Upper lobe of left lung (tissue), 6 donors: Measurements from ENCODE around the gene OR2A42. TPM values are rescaled to one million over a fixed set of nuclear protein-coding genes. Genes with fewer than 3 reads are reported as not detected.
A peak's percentile ranks its signal among the peaks of the same experiment; 100 is the strongest.
"Not testable (repeated sequence)": the region's sequence is repeated elsewhere in the genome, so short reads cannot be mapped to it uniquely, and the experiment has no call there.

Experiments used
- ATAC-seq, 2 donors: fragments of 200-7000 bp; cut with Tn5 transposase; one replicate each; pipeline ENCODE4 v1.9.1; 2022; ENCODE audit warnings: mild to moderate bottlenecking in 2 of 2, moderate library complexity in 2 of 2; ENCODE audit not compliant: low FRiP score in 2 of 2
- DNase-seq, 2 donors: peaks; one replicate each; pipeline ENCODE4 v3.0.0-alpha.2; 2019 to 2020
- H3K27ac ChIP-seq, 4 donors: fragments of 200-600 bp; sonication (generic); one replicate each; pipeline ENCODE4 v1.5.1; 2016 to 2019
- H3K27me3 ChIP-seq, 4 donors: fragments of 200-600 bp; sonication (generic); one replicate each; pipeline ENCODE4 v1.5.1; 2017 to 2019
- H3K36me3 ChIP-seq, 4 donors: fragments of 200-600 bp; sonication (generic); one replicate each; pipeline ENCODE4 v1.5.1; 2016 to 2019
- H3K4me1 ChIP-seq, 4 donors: fragments of 200-600 bp; sonication (generic); one replicate each; pipeline ENCODE4 v1.5.1; 2018 to 2019
- H3K4me3 ChIP-seq, 4 donors: fragments of 200-600 bp; sonication (generic); one replicate each; pipeline ENCODE4 v1.5.1; 2017 to 2019; ENCODE audit warnings: mild to moderate bottlenecking in 2 of 4, moderate library complexity in 1 of 4
- H3K9me3 ChIP-seq, 4 donors: fragments of 200-600 bp; sonication (generic); one replicate each; pipeline ENCODE4 v1.5.1; 2018 to 2019
- WGBS, 2 donors: methylation state at CpG; one replicate each; pipeline ENCODE4 v1.1.5; 2017 to 2018; 5-methylcytosine and 5-hydroxymethylcytosine counted together
- total RNA-seq, 6 donors: library from RNA; depleted of rRNA in 4 of 6; stranded (reverse); fragments of >200 nt in 4 of 6; gene quantifications; one replicate each; pipeline versions ENCODE4 v1.1.0 to v1.2.1, GENCODE V29; 2016 to 2021
- donor health status: DM: no; HTN: no; CAD: no; lungs with moderate emphysema.
- donor health status: DM: no; HTN: yes; CAD: no; lungs with severe emphysema.

OR2A42 gene
- under 1 TPM in 3 of 6 donors, not detected in 3; 0.09 to 0.46 (median 0.10) TPM for total RNA-seq

- H3K4me1 ChIP-seq, H3K27ac ChIP-seq, H3K36me3 ChIP-seq, H3K4me3 ChIP-seq, ATAC-seq, DNase-seq, H3K9me3 ChIP-seq, H3K27me3 ChIP-seq: not testable (repeated sequence)
- 89 to 100% methylated on average over 1 of the region's 2 CpGs for WGBS, 2 donors
These were observed at the start of gene OR2A42 for GRCh38 chr7:144239365-144239764. TSS of gene OR2A42 (minus strand) at chr7:144239605. CDS start at chr7:144232843, 6,762 bp downstream.

- not testable (repeated sequence) for H3K4me1 ChIP-seq, H3K27me3 ChIP-seq, ATAC-seq, H3K4me3 ChIP-seq, H3K27ac ChIP-seq, H3K9me3 ChIP-seq, DNase-seq, H3K36me3 ChIP-seq
- no CpG with 5 or more reads among the region's 3 CpGs for WGBS, 2 donors
These were observed 47.9 kb upstream of the OR2A42 start for GRCh38 chr7:144287171-144287784.

DNA sequence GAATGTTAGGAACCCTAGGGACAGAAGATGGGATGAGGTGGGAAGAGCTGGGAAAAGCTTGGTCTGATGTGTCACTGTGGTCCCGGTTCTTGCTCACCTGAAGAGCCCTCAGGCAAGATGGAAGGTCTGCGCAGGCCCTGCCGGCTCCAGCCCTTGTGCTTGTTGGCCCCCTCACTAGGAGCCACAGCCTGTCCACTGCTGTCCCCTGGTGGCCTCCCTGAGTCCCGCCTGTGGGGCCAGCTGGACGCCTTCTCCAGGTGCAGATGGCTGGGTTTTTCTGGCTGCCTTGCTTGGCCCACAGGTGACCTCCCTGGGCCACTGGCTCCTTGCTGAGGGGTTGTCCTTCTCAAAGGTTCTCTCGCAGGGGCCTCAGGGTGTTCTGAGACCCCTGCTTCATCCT, 44.3 kb upstream of the OR2A42 start:
- not testable (repeated sequence) for H3K27me3 ChIP-seq, ATAC-seq, H3K4me3 ChIP-seq, H3K27ac ChIP-seq, H3K4me1 ChIP-seq, H3K36me3 ChIP-seq, H3K9me3 ChIP-seq, DNase-seq
- no CpG with 5 or more reads among the region's 6 CpGs for WGBS, 2 donors

DNA sequence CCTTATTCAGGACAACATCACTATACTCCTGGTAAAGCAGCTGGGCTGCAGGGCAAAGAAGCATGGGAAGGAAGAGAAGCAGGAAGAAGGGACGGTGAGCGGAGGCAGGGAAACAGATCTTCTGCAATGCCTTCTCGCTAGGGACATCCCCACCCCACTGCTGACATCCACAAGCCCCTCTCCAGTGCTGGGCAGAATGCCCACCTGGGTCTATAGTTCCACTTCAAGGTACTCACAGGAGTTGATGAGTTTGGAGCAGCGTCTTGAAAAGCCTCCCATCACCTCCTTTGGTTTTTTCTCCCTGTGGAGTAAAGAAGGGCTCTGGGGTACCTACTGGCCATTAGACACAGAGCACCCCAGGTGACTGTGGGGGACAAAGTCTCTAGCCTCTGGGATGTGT, 43.1 kb upstream of the OR2A42 start:
- WGBS, 2 donors = 79 to 80% methylated on average over 2 to 4 of the region's 4 CpGs
- peak in 1 of 2 donors; percentile 8 for ATAC-seq
- not testable (repeated sequence) for DNase-seq

DNA sequence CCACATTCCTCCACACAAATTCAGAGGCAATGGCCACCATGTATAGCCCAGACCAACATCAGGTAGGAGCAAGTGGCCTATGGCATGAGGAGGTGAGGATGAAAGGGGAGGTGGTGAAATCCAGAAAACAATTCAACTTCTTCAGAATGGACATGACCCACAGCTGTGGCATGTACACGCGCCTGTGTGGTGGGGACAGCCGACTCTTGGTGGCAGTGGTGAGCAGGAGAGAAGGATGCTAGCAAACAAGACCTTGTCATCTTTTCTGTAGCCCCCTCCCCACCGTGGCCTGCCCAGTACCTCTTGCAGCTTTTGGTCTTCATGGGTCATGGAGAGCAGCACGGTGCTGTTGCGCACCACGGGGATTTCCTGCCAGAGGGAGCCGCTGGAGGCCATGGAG, 42.6 kb upstream of the OR2A42 start:
- peak in 1 of 2 donors; percentile 6 for ATAC-seq

More for the DNA sequence above, 43.1 kb upstream of the OR2A42 start:
- not testable (repeated sequence) for H3K4me1 ChIP-seq, H3K27ac ChIP-seq, H3K9me3 ChIP-seq, H3K36me3 ChIP-seq, H3K27me3 ChIP-seq, H3K4me3 ChIP-seq

GRCh38 chr7:144280010-144280409, 40.6 kb upstream of the OR2A42 start:
- DNase-seq, H3K4me3 ChIP-seq, ATAC-seq, H3K9me3 ChIP-seq, H3K27ac ChIP-seq, H3K36me3 ChIP-seq, H3K4me1 ChIP-seq, H3K27me3 ChIP-seq: not testable (repeated sequence)
- 88 to 96% methylated on average over 3 to 4 of the region's 6 CpGs for WGBS, 2 donors

More for the DNA sequence above, 42.6 kb upstream of the OR2A42 start:
- not testable (repeated sequence) for H3K4me3 ChIP-seq, H3K4me1 ChIP-seq, H3K36me3 ChIP-seq, H3K27ac ChIP-seq, H3K27me3 ChIP-seq, H3K9me3 ChIP-seq, DNase-seq
- WGBS, 2 donors = no CpG with 5 or more reads among the region's 8 CpGs

DNA sequence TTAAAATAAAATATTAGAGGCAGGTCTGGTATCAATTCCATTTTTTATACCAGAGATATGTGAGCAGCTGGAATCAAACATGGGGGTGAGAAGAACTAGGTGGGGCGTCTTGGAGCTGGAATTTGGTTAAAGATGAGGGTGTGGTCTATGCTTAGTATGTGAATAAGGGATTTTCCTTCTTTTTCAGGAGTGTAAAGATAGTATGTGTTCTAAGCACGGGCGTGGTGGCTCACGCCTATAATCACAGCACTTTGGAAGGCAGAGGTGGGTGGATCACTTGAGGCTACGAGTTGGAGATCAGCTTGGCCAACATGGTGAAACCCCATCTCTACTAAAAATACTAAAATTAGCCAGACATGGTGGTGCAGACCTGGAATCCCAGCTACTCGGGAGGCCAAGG, 35.9 kb upstream of the OR2A42 start:
- not testable (repeated sequence) for H3K27ac ChIP-seq, H3K36me3 ChIP-seq, H3K4me1 ChIP-seq, H3K27me3 ChIP-seq, H3K4me3 ChIP-seq, H3K9me3 ChIP-seq, DNase-seq, ATAC-seq
- 95% methylated on average over 4 of the region's 6 CpGs for WGBS, 2 donors

DNA sequence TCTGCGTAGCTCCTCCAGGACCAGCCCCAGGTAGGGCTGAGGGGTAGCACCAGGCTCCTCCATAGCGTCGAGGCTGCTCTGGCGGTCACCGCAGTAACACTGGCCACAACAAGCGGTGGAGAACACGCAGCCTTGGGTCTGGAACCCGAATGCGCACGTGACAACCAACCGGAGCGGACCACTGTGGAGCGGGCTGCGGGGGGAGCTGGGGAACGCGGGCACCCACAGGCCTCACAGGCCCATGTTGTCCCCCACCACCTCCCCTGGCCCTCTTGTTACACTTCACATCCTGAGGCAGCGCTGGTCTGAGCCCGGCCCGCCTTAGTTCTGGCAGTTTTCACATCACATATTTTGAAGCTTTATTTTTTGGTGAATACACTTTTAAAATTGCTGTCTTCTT, 29.8 kb upstream of the OR2A42 start, which contains the start of gene CTAGE8:
Gene CTAGE8, minus strand, starts transcription at position 101 of the 400 bp plus-strand sequence. Its CDS starts 38 bp downstream, at position 63.
- WGBS, 2 donors = 86% methylated on average over 2 of the region's 19 CpGs; no CpG with 5 or more reads in 1 of the 2 donors
- H3K4me1 ChIP-seq, H3K4me3 ChIP-seq, DNase-seq, H3K27ac ChIP-seq, H3K27me3 ChIP-seq, H3K36me3 ChIP-seq, H3K9me3 ChIP-seq, ATAC-seq: not testable (repeated sequence)

- not testable (repeated sequence) for H3K4me3 ChIP-seq, DNase-seq, H3K9me3 ChIP-seq, H3K27me3 ChIP-seq, H3K27ac ChIP-seq, H3K36me3 ChIP-seq, H3K4me1 ChIP-seq
- 89 to 93% methylated on average over 5 to 7 of the region's 7 CpGs for WGBS, 2 donors
- peak in 1 of 2 donors; percentile 36 for ATAC-seq
These were observed 25.3 kb upstream of the OR2A42 start, which contains the start of gene OR2A7 for GRCh38 chr7:144264692-144265091. TSS of gene OR2A7 (minus strand) at chr7:144264792. CDS start at chr7:144259628, 5,164 bp downstream.

GRCh38 chr7:144262128-144262527, 22.7 kb upstream of the OR2A42 start:
- H3K4me1 ChIP-seq, DNase-seq, H3K27ac ChIP-seq, H3K36me3 ChIP-seq, H3K4me3 ChIP-seq, H3K9me3 ChIP-seq, ATAC-seq, H3K27me3 ChIP-seq: not testable (repeated sequence)
- no CpG with 5 or more reads among the region's 2 CpGs for WGBS, 2 donors

DNA sequence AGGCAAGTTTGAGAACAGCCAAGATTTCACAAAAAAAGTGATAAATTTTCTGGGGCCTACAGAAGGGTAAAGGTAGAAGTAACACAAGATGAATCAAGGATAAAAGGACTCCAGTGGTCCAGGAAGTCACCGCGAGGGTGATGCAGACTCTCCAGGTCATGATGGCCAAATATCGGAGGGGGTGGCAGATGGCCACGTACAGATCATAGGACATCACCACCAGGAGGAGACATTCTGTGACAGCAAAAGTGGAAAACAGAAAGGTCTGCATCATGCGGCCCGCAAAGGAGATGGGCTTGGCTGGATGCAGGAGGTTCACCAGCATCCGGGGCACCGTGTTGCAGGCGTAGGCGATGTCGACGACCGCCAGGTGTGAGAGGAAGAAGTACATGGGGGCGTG, 19.7 kb upstream of the OR2A42 start:
- not testable (repeated sequence) for DNase-seq, H3K27ac ChIP-seq, ATAC-seq, H3K9me3 ChIP-seq, H3K4me3 ChIP-seq, H3K36me3 ChIP-seq, H3K4me1 ChIP-seq, H3K27me3 ChIP-seq
- no CpG with 5 or more reads among the region's 14 CpGs for WGBS, 2 donors
